HepG2 (cell line): ENCODE results near the gene CCDC170. TPM values are rescaled to one million over a fixed set of nuclear protein-coding genes. Genes with fewer than 3 reads are reported as not detected.

Source experiments
- BHLHE40 ChIP-seq: IDR thresholded peaks from 2 replicates; pipeline ENCODE4 v1.6.1; 2011; ENCODE audit warnings: low read length, improper control_type of control experiment
- HIVEP1 ChIP-seq: sonication (generic); formaldehyde crosslinking; IDR thresholded peaks from 2 replicates; pipeline ENCODE4 v1.4.0; 2020; ENCODE audit warnings: mild to moderate bottlenecking, missing genetic modification reagents
- MIXL1 ChIP-seq: IDR thresholded peaks from 2 replicates; pipeline ENCODE4 v1.6.1; 2016
- RNF2 ChIP-seq: fragments of 450-650 bp; conservative IDR thresholded peaks from 2 replicates; pipeline ENCODE4 v1.6.1; 2016; ENCODE audit warnings: low read depth
- ZBTB7B ChIP-seq: sonication (generic); formaldehyde crosslinking; IDR thresholded peaks from 2 replicates; pipeline ENCODE4 v1.4.0; 2020; ENCODE audit warnings: missing genetic modification reagents
- ZNF383 ChIP-seq: sonication (generic); formaldehyde crosslinking; IDR thresholded peaks from 2 replicates; pipeline ENCODE4 v1.4.0; 2020; ENCODE audit warnings: missing genetic modification reagents, mild to moderate bottlenecking, borderline replicate concordance
- ZNF431 ChIP-seq: sonication (generic); formaldehyde crosslinking; IDR thresholded peaks from 2 replicates; pipeline ENCODE4 v1.9.0; 2022; ENCODE audit warnings: missing genetic modification reagents, low read depth, mild to moderate bottlenecking, borderline replicate concordance
- ZNF569 ChIP-seq: sonication (generic); formaldehyde crosslinking; IDR thresholded peaks from 2 replicates; pipeline ENCODE4 v1.5.0; 2020; ENCODE audit warnings: mild to moderate bottlenecking, missing genetic modification reagents, moderate library complexity, borderline replicate concordance
- ZNF687 ChIP-seq: sonication (generic); formaldehyde crosslinking; IDR thresholded peaks from 2 replicates; pipeline ENCODE4 v1.5.1; 2020; ENCODE audit warnings: mild to moderate bottlenecking, missing genetic modification reagents, moderate library complexity
- polyA plus RNA-seq, 8 experiments: library from polyadenylated mRNA; depleted of rRNA in 3 of 8; stranded (reverse) in 7 of 8; unstranded in 1 of 8; fragments of >200 nt; fragmentation: Illumina TruSeq in 4 of 8; extraction: Trizol in 4 of 8; gene quantifications; 2 replicates each; pipeline versions ENCODE4 v1.2.1 to v1.2.3, GENCODE V29; 2011 to 2016; ENCODE audit warnings: low read depth in 4 of 8, missing spikeins in 1 of 8, mixed read lengths in 1 of 8; ENCODE audit not compliant: insufficient read depth in 1 of 8
- total RNA-seq, 5 experiments: library from RNA; depleted of rRNA; stranded (reverse); fragments of >200 nt; fragmentation: Illumina TruSeq; extraction: Trizol; gene quantifications; 2 replicates each; pipeline ENCODE4 v1.2.3, GENCODE V29; 2016; ENCODE audit warnings: low read depth in 1 of 5
- TF ChIP-seq, protein P1 (sequence below): sonication (generic); formaldehyde crosslinking; IDR thresholded peaks from 2 replicates; pipeline ENCODE4 v1.8.1; 2023; ENCODE audit warnings: mild to moderate bottlenecking, missing genetic modification reagents
- TF ChIP-seq, protein P2 (sequence below): sonication (generic); formaldehyde crosslinking; conservative IDR thresholded peaks from 2 replicates; pipeline ENCODE4 v1.8.0; 2022; ENCODE audit warnings: mild to moderate bottlenecking, moderate library complexity, missing genetic modification reagents
- TF ChIP-seq, protein P3 (sequence below): fragments of 450-650 bp; IDR thresholded peaks from 2 replicates; pipeline ENCODE4 v1.6.1; 2016
- TF ChIP-seq, protein P4 (sequence below): sonication (generic); formaldehyde crosslinking; conservative IDR thresholded peaks from 2 replicates; pipeline ENCODE4 v1.5.0; 2020; ENCODE audit warnings: missing genetic modification reagents
- TF ChIP-seq, protein P5 (sequence below), 2 experiments: IDR thresholded peaks; 2 replicates each; pipeline ENCODE4 v1.6.1; 2011 to 2012; ENCODE audit warnings: low read length in 2 of 2, borderline replicate concordance in 1 of 2, low read depth in 1 of 2, mild to moderate bottlenecking in 1 of 2, moderate library complexity in 1 of 2

CCDC170 gene
- total and polyA plus RNA-seq, 2 of the 13 experiments (the other 11 are each of a cell fraction or from before 2014, with no cell fraction given), result 0.90 to 5.1 TPM

- TF ChIP-seq, protein P1, sequence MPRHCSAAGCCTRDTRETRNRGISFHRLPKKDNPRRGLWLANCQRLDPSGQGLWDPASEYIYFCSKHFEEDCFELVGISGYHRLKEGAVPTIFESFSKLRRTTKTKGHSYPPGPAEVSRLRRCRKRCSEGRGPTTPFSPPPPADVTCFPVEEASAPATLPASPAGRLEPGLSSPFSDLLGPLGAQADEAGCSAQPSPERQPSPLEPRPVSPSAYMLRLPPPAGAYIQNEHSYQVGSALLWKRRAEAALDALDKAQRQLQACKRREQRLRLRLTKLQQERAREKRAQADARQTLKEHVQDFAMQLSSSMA, result no peak
- no peak for TF ChIP-seq ZNF569 (CRISPR knock-in tag)
- TF ChIP-seq HIVEP1 (CRISPR knock-in tag), result peak; percentile 53; the same call in 1 of the 2 replicates
- no peak for TF ChIP-seq MIXL1 (CRISPR knock-in tag)
- TF ChIP-seq, protein P2, sequence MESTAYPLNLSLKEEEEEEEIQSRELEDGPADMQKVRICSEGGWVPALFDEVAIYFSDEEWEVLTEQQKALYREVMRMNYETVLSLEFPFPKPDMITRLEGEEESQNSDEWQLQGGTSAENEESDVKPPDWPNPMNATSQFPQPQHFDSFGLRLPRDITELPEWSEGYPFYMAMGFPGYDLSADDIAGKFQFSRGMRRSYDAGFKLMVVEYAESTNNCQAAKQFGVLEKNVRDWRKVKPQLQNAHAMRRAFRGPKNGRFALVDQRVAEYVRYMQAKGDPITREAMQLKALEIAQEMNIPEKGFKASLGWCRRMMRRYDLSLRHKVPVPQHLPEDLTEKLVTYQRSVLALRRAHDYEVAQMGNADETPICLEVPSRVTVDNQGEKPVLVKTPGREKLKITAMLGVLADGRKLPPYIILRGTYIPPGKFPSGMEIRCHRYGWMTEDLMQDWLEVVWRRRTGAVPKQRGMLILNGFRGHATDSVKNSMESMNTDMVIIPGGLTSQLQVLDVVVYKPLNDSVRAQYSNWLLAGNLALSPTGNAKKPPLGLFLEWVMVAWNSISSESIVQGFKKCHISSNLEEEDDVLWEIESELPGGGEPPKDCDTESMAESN, result peak; percentile 36
- TF ChIP-seq, protein P3, sequence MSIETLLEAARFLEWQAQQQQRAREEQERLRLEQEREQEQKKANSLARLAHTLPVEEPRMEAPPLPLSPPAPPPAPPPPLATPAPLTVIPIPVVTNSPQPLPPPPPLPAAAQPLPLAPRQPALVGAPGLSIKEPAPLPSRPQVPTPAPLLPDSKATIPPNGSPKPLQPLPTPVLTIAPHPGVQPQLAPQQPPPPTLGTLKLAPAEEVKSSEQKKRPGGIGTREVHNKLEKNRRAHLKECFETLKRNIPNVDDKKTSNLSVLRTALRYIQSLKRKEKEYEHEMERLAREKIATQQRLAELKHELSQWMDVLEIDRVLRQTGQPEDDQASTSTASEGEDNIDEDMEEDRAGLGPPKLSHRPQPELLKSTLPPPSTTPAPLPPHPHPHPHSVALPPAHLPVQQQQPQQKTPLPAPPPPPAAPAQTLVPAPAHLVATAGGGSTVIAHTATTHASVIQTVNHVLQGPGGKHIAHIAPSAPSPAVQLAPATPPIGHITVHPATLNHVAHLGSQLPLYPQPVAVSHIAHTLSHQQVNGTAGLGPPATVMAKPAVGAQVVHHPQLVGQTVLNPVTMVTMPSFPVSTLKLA, result peak; percentile 24; the same call in 1 of the 2 replicates
- TF ChIP-seq BHLHE40, result no peak
- TF ChIP-seq ZNF687 (CRISPR knock-in tag), result peak; percentile 54
- no peak for TF ChIP-seq RNF2
- TF ChIP-seq, protein P4, sequence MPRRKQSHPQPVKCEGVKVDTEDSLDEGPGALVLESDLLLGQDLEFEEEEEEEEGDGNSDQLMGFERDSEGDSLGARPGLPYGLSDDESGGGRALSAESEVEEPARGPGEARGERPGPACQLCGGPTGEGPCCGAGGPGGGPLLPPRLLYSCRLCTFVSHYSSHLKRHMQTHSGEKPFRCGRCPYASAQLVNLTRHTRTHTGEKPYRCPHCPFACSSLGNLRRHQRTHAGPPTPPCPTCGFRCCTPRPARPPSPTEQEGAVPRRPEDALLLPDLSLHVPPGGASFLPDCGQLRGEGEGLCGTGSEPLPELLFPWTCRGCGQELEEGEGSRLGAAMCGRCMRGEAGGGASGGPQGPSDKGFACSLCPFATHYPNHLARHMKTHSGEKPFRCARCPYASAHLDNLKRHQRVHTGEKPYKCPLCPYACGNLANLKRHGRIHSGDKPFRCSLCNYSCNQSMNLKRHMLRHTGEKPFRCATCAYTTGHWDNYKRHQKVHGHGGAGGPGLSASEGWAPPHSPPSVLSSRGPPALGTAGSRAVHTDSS (CRISPR knock-in tag), result no peak
- no peak for TF ChIP-seq ZNF431 (CRISPR knock-in tag)
- TF ChIP-seq ZBTB7B (CRISPR knock-in tag), result peak; percentile 47; the same call in 1 of the 2 replicates
- TF ChIP-seq, protein P5, sequence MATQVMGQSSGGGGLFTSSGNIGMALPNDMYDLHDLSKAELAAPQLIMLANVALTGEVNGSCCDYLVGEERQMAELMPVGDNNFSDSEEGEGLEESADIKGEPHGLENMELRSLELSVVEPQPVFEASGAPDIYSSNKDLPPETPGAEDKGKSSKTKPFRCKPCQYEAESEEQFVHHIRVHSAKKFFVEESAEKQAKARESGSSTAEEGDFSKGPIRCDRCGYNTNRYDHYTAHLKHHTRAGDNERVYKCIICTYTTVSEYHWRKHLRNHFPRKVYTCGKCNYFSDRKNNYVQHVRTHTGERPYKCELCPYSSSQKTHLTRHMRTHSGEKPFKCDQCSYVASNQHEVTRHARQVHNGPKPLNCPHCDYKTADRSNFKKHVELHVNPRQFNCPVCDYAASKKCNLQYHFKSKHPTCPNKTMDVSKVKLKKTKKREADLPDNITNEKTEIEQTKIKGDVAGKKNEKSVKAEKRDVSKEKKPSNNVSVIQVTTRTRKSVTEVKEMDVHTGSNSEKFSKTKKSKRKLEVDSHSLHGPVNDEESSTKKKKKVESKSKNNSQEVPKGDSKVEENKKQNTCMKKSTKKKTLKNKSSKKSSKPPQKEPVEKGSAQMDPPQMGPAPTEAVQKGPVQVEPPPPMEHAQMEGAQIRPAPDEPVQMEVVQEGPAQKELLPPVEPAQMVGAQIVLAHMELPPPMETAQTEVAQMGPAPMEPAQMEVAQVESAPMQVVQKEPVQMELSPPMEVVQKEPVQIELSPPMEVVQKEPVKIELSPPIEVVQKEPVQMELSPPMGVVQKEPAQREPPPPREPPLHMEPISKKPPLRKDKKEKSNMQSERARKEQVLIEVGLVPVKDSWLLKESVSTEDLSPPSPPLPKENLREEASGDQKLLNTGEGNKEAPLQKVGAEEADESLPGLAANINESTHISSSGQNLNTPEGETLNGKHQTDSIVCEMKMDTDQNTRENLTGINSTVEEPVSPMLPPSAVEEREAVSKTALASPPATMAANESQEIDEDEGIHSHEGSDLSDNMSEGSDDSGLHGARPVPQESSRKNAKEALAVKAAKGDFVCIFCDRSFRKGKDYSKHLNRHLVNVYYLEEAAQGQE (IDR thresholded peaks at IDR 0.05; ENCODE audit: borderline replicate concordance in 1 of 2, low read depth in 1 of 2, low read length in 2 of 2), result no peak
- peak; percentile 73; the same call in 1 of the 2 replicates for TF ChIP-seq ZNF383
These were observed 568 bp downstream of the CCDC170 start (continued) for GRCh38 chr6:151494235-151494935.
